Sigmoid colon (tissue), 7 donors: ENCODE results near the gene CERS6. TPM values are rescaled to one million over a fixed set of nuclear protein-coding genes. Genes with fewer than 3 reads are reported as not detected.

Experiments
- DNase-seq: peaks from one replicate; pipeline ENCODE4 v3.0.0-alpha.2; 2019
- H3K27ac ChIP-seq, 4 donors: fragments of 200-600 bp; sonication (generic); one replicate each; pipeline ENCODE4 v1.5.1; 2016 to 2019; ENCODE audit warnings: mild to moderate bottlenecking in 1 of 4
- H3K27me3 ChIP-seq, 3 donors: fragments of 200-600 bp; sonication (generic); one replicate each; pipeline ENCODE4 v1.5.1; 2019; ENCODE audit warnings: mild to moderate bottlenecking in 1 of 3
- H3K36me3 ChIP-seq, 4 donors: fragments of 200-600 bp; sonication (generic); one replicate each; pipeline ENCODE4 v1.5.1; 2016 to 2019
- H3K4me1 ChIP-seq, 4 donors: fragments of 200-600 bp; sonication (generic); one replicate each; pipeline ENCODE4 v1.5.1; 2017 to 2019
- H3K4me3 ChIP-seq, 4 donors: fragments of 200-600 bp; sonication (generic); one replicate each; pipeline ENCODE4 v1.5.1; 2017 to 2019; ENCODE audit warnings: mild to moderate bottlenecking in 2 of 4, moderate library complexity in 1 of 4
- H3K9me3 ChIP-seq, 4 donors: fragments of 200-600 bp in 3 of 4; sonication (generic) in 3 of 4; one replicate each; pipeline versions ENCODE4 v1.5.1 to v1.6.1; 2013 to 2019
- CTCF ChIP-seq, 4 experiments: fragments of 450-650 bp in 3 of 4; fragments of 200-600 bp in 1 of 4; IDR thresholded peaks; one replicate each; pipeline ENCODE4 v1.5.1; 2016 to 2019; ENCODE audit warnings: antibody characterized with exemption in 4 of 4, mild to moderate bottlenecking in 3 of 4, moderate library complexity in 2 of 4
- EP300 ChIP-seq, 4 donors: sonication (generic); formaldehyde crosslinking; IDR thresholded peaks; one replicate each; pipeline ENCODE4 v1.6.1; 2017; ENCODE audit warnings: antibody characterized with exemption in 4 of 4
- POLR2A ChIP-seq, 2 donors: fragments of 450-650 bp; IDR thresholded peaks; one replicate each; pipeline ENCODE4 v1.6.1; 2016; ENCODE audit warnings: antibody characterized with exemption in 2 of 2, mild to moderate bottlenecking in 2 of 2, moderate library complexity in 2 of 2
- POLR2AphosphoS5 ChIP-seq, 4 donors: sonication (generic); formaldehyde crosslinking; IDR thresholded peaks; one replicate each; pipeline ENCODE4 v1.6.1; 2017; ENCODE audit warnings: antibody characterized with exemption in 4 of 4
- WGBS, 2 donors: extraction: QIAGEN DNeasy Blood & Tissue Kit; methylation state at CpG; one replicate each; pipeline ENCODE4 v1.1.7; 2013; 5-methylcytosine and 5-hydroxymethylcytosine counted together
- intact Hi-C: fragments of 100-400 bp; cut with DNase I; formaldehyde crosslinking; loops from one replicate; pipeline ENCODE4 v1.15.1; 2023
- polyA plus RNA-seq, 3 donors: library from polyadenylated mRNA; stranded (reverse); fragments of 200-250 nt; gene quantifications; one replicate each; pipeline ENCODE4 v1.2.3, GENCODE V29; 2013
- total RNA-seq, 4 donors: library from RNA; depleted of rRNA; stranded (reverse); fragments of >200 nt; gene quantifications; one replicate each; pipeline ENCODE4 v1.1.0, GENCODE V29; 2016
- donor health status: healthy with polysubstance abuse.
- donor health status: Bipolar disorder and iron deficiency.
- donor health status: healthy.

CERS6 gene
- total and polyA plus RNA-seq, 7 donors = 4.4 to 21.0 (median 11.2) TPM

- DNase-seq = no peak
- Histone ChIP-seq H3K4me3 (no peak overlapping the region), H3K4me1 (peaks cover 0 to 8% (median 0%) of the 10 kb centered on the region in 4 donors), H3K27ac (no peak overlapping the region), H3K36me3 (no peaks in the 10 kb centered on the region), H3K27me3 (no peaks in the 10 kb centered on the region), H3K9me3 (no peaks in the 10 kb centered on the region)
- 41 to 80% methylated on average over 7 of the region's 7 CpGs for WGBS, 2 donors
- TF ChIP-seq POLR2A (IDR thresholded peaks at IDR 0.05) = no peak
- TF ChIP-seq POLR2AphosphoS5 (IDR thresholded peaks at IDR 0.05) = no peak
- no peak for TF ChIP-seq EP300 (IDR thresholded peaks at IDR 0.05)
- TF ChIP-seq CTCF (IDR thresholded peaks at IDR 0.05) = no peak
- intact Hi-C loops = no loop called here
Observed at GRCh38 chr2:168494190-168494711, 38.2 kb downstream of the CERS6 start.

- Histone ChIP-seq H3K9me3 (no peaks in the 10 kb centered on the region), H3K27me3 (no peaks in the 10 kb centered on the region), H3K27ac (no peak overlapping the region), H3K36me3 (no peaks in the 10 kb centered on the region), H3K4me1 (no peaks in the 10 kb centered on the region), H3K4me3 (no peak overlapping the region)
- intact Hi-C loops = no loop called here
- TF ChIP-seq POLR2A (IDR thresholded peaks at IDR 0.05) = no peak
- no peak for TF ChIP-seq EP300 (IDR thresholded peaks at IDR 0.05)
- TF ChIP-seq POLR2AphosphoS5 (IDR thresholded peaks at IDR 0.05) = no peak
- TF ChIP-seq CTCF (IDR thresholded peaks at IDR 0.05) = no peak
- 33 to 57% methylated on average over 1 of the region's 1 CpG for WGBS, 2 donors
- DNase-seq = no peak
Observed at GRCh38 chr2:168495524-168495923, 39.5 kb downstream of the CERS6 start.

GRCh38 chr2:168496906-168497305 lies 40.8 kb downstream of the CERS6 start:
- Histone ChIP-seq H3K27ac (no peak overlapping the region), H3K4me1 (no peaks in the 10 kb centered on the region), H3K9me3 (no peaks in the 10 kb centered on the region), H3K4me3 (no peak overlapping the region), H3K36me3 (no peaks in the 10 kb centered on the region), H3K27me3 (no peaks in the 10 kb centered on the region)
- no peak for DNase-seq
- intact Hi-C loops = no loop called here
- WGBS, 2 donors = 47 to 80% methylated on average over 2 of the region's 2 CpGs
- TF ChIP-seq POLR2A (IDR thresholded peaks at IDR 0.05) (no peak), CTCF (IDR thresholded peaks at IDR 0.05) (no peak), EP300 (IDR thresholded peaks at IDR 0.05) (no peak), POLR2AphosphoS5 (IDR thresholded peaks at IDR 0.05) (no peak)

DNA sequence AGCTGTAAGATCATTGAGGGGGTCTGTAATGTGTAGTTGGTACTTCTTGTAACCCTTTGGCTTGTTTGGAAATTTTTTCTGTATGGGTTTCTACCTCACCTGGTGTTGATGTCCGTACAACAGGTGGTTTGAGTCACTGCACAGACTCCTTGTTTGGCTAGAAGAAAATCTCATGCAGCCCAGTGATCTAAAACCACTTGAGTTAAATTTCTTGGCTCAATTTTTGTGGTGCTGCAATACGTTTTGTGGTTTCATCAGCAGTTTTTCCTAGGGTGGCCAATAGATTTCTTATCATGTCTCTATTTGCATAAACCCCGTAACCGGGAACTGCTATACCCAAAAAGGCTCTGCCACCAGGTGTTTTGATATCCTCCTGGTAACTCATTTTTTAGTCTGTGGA lies 43.4 kb downstream of the CERS6 start:
- no peak for DNase-seq
- WGBS, 2 donors = 61% methylated on average over 4 of the region's 4 CpGs
- H3K27me3 ChIP-seq = no peaks in the 10 kb centered on the region
- no peaks in the 10 kb centered on the region for H3K4me1 ChIP-seq
- TF ChIP-seq EP300 (IDR thresholded peaks at IDR 0.05) (no peak), POLR2AphosphoS5 (IDR thresholded peaks at IDR 0.05) (no peak), CTCF (IDR thresholded peaks at IDR 0.05) (no peak), POLR2A (IDR thresholded peaks at IDR 0.05) (no peak)
- H3K9me3 ChIP-seq = no peaks in the 10 kb centered on the region
- intact Hi-C loops = no loop called here
- H3K36me3 ChIP-seq = no peaks in the 10 kb centered on the region
- no peak overlapping the region for H3K27ac ChIP-seq
- no peak overlapping the region for H3K4me3 ChIP-seq

DNA sequence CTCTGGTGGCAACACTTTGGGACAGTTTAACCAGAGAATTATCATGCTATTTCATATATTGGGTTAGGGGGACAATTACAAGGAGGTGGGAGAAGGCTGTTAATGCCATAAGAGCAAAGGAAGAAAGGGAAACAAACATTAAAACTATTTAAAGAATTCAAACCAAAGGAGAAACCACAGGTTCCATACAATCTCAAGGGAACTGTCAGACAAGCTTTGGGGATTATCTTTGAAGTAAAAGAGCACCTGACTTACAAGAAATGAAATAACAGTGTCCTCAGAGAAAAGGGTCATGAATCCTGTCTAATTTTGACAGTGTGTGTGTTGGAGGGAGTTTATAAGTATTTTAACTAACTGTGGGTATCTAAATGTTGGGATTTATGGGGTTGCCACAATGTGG lies 44.4 kb downstream of the CERS6 start:
- TF ChIP-seq EP300 (IDR thresholded peaks at IDR 0.05) (no peak), POLR2AphosphoS5 (IDR thresholded peaks at IDR 0.05) (no peak), CTCF (IDR thresholded peaks at IDR 0.05) (no peak), POLR2A (IDR thresholded peaks at IDR 0.05) (no peak)
- H3K4me3 ChIP-seq = no peak overlapping the region
- H3K27me3 ChIP-seq = no peaks in the 10 kb centered on the region
- no peak for DNase-seq
- H3K4me1 ChIP-seq = no peaks in the 10 kb centered on the region
- no peak overlapping the region for H3K27ac ChIP-seq
- no peaks in the 10 kb centered on the region for H3K36me3 ChIP-seq
- no peaks in the 10 kb centered on the region for H3K9me3 ChIP-seq
- intact Hi-C loops = no loop called here
